PC-9 (cell line): Measurements from ENCODE around the gene NCOA3.

ENCODE experiments used
- CTCF ChIP-seq: fragments of 200-600 bp; sonication (generic); conservative IDR thresholded peaks from 2 replicates; pipeline ENCODE4 v1.6.1; 2017; ENCODE audit warnings: mixed run types, antibody characterized with exemption, mild to moderate bottlenecking, moderate library complexity
- EZH2 ChIP-seq: fragments of 200-600 bp; sonication (generic); IDR thresholded peaks from 2 replicates; pipeline ENCODE4 v1.8.0; 2017; ENCODE audit warnings: antibody characterized with exemption, low read depth

GRCh38 chr20:47509685-47510084 lies 8.0 kb downstream of the NCOA3 start:
- TF ChIP-seq EZH2 (no peak), CTCF (no peak)
